ENCODE measurements around the gene RASSF7.

The RASSF7 gene

GRCh38 chr11:601573-602245 lies 40.9 kb downstream of the RASSF7 start:
- no peak for DNase-seq (ENCODE audit: low read depth)
- H3K4me3 ChIP-seq (replicated peaks; ENCODE audit: low read depth, low read length) = no peak overlapping the region
- TF ChIP-seq CTCF (IDR thresholded peaks at IDR 0.05; ENCODE audit: low read length, missing control alignments) = no peak

- no peak for DNase-seq (ENCODE audit: low read depth)
- no peak overlapping the region for H3K4me3 ChIP-seq (replicated peaks; ENCODE audit: low read depth, low read length)
- TF ChIP-seq CTCF (IDR thresholded peaks at IDR 0.05; ENCODE audit: low read length, missing control alignments) = no peak
Observed at GRCh38 chr11:603154-603553, 42.4 kb downstream of the RASSF7 start.

GRCh38 chr11:605286-606129 lies 44.7 kb downstream of the RASSF7 start:
- TF ChIP-seq CTCF (IDR thresholded peaks at IDR 0.05; ENCODE audit: low read length, missing control alignments) = no peak
- H3K4me3 ChIP-seq (replicated peaks; ENCODE audit: low read depth, low read length) = no peak overlapping the region
- no peak for DNase-seq (ENCODE audit: low read depth)

- peak; percentile 88 for DNase-seq (ENCODE audit: low read depth)
- H3K4me3 ChIP-seq (replicated peaks; ENCODE audit: low read depth, low read length) = no peak overlapping the region
- TF ChIP-seq CTCF (IDR thresholded peaks at IDR 0.05; ENCODE audit: low read length, missing control alignments) = no peak
Observed at GRCh38 chr11:606245-606644, 45.5 kb downstream of the RASSF7 start.

GRCh38 chr11:607020-607780 lies 46.4 kb downstream of the RASSF7 start:
- TF ChIP-seq CTCF (IDR thresholded peaks at IDR 0.05; ENCODE audit: low read length, missing control alignments) = no peak
- DNase-seq (ENCODE audit: low read depth) = no peak

GRCh38 chr11:607971-608659 lies 47.3 kb downstream of the RASSF7 start:
- no peak for DNase-seq (ENCODE audit: low read depth)
- no peak for TF ChIP-seq CTCF (IDR thresholded peaks at IDR 0.05; ENCODE audit: low read length, missing control alignments)
- H3K4me3 ChIP-seq (replicated peaks; ENCODE audit: low read depth, low read length) = no peak overlapping the region

More at GRCh38 chr11:607020-607780, 46.4 kb downstream of the RASSF7 start:
- H3K4me3 ChIP-seq (replicated peaks; ENCODE audit: low read depth, low read length) = no peak overlapping the region

Measured in fibroblast of pulmonary artery (primary cell).